Psoas muscle (tissue), 8 donors: Measurements from ENCODE around the gene SLFNL1. TPM values are rescaled to one million over a fixed set of nuclear protein-coding genes. Genes with fewer than 3 reads are reported as not detected.
A peak's percentile ranks its signal among the peaks of the same experiment; 100 is the strongest.

Experiments used
- ATAC-seq, 4 donors: fragments of 200-7000 bp; cut with Tn5 transposase; one replicate each; pipeline ENCODE4 v1.9.1; 2020; ENCODE audit warnings: moderate library complexity in 3 of 4, mild to moderate bottlenecking in 2 of 4
- DNase-seq, 2 donors: peaks; one replicate each; pipeline ENCODE4 v3.0.0-alpha.2; 2020
- H3K27ac ChIP-seq: fragments of 200-600 bp; one replicate; pipeline ENCODE4 v1.8.0; 2022
- H3K27me3 ChIP-seq, 3 donors: fragments of 200-600 bp in 1 of 3; one replicate each; pipeline versions ENCODE4 v1.6.1 to v1.8.0; 2013 to 2022; ENCODE audit warnings: low read length in 2 of 3, mild to moderate bottlenecking in 2 of 3, moderate library complexity in 1 of 3; ENCODE audit not compliant: insufficient read depth in 3 of 3
- H3K36me3 ChIP-seq, 2 donors: fragments of 200-600 bp in 1 of 2; one replicate each; pipeline versions ENCODE4 v1.6.1 to v1.8.0; 2013 to 2022; ENCODE audit warnings: low read depth in 1 of 2, mild to moderate bottlenecking in 1 of 2, moderate library complexity in 1 of 2; ENCODE audit not compliant: insufficient read depth in 1 of 2
- H3K4me1 ChIP-seq: fragments of 200-600 bp; one replicate; pipeline ENCODE4 v1.8.0; 2022
- H3K4me3 ChIP-seq: fragments of 200-600 bp; one replicate; pipeline ENCODE4 v1.8.0; 2022; ENCODE audit warnings: mild to moderate bottlenecking
- H3K9me3 ChIP-seq: fragments of 200-600 bp; one replicate; pipeline ENCODE4 v1.8.0; 2022
- WGBS, 3 donors: extraction: QIAGEN DNeasy Blood & Tissue Kit; methylation state at CpG; one replicate each; pipeline versions ENCODE4 v1.1.6 to v1.1.7; 2013; 5-methylcytosine and 5-hydroxymethylcytosine counted together
- intact Hi-C, 2 donors: fragments of 100-400 bp; cut with DNase I; formaldehyde crosslinking; loops; one replicate each; pipeline versions ENCODE4 v1.11.0 to v1.14.2; 2022
- polyA plus RNA-seq, 3 donors: library from polyadenylated mRNA; stranded (reverse); fragments of 200-250 nt; gene quantifications; one replicate each; pipeline ENCODE4 v1.2.3, GENCODE V29; 2013
- total RNA-seq, 4 donors: library from RNA; stranded (reverse); fragmentation: NEBNext Ultra II Directional in 2 of 4; extraction: Animal tissue kit (Norgen Biotek cat#: 25700) in 2 of 4; gene quantifications; one replicate each; pipeline versions ENCODE4 v1.2.1 to v1.2.4, GENCODE V29; 2021 to 2023
- TF ChIP-seq, protein P1 (sequence below): fragments of 200-600 bp; IDR thresholded peaks from one replicate; pipeline ENCODE4 v1.8.0; 2022; ENCODE audit warnings: antibody characterized with exemption
- donor health status: healthy with polysubstance abuse.
- donor health status: DM: no; HTN: no; CAD: no; lungs with moderate emphysema.
- donor health status: Bipolar disorder and iron deficiency.
- donor health status: healthy.
- donor health status: DM: yes; HTN: yes; CAD: no.
- donor health status: DM: no; HTN: no; CAD: no.
- donor health status: DM: no; HTN: no; CAD: no.
- donor health status: DM: yes; HTN: yes; CAD: no.

Gene SLFNL1
- total and polyA plus RNA-seq, 7 donors: 0.13 to 0.58 (median 0.17) TPM

DNA sequence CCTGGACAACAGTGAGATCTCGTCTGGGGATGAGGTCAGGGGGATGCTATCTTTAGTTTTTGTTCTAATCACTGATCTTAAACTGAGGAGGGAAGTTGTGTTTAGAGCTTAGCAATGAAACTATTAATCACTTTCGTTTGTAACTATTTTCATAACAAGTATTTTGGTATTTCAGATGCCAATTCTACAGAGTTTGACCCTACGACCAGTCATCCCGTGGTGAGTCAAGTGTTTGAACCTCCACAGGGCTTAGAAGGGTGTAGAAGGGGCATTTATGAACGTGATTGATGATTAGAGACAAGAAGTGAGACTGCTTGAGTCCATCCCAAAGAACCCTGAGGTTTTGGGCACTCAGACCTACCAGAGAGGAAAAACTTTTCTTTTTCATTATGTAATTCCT lies 15.6 kb downstream of the SLFNL1 start:
- Histone ChIP-seq H3K4me3 (no peak overlapping the region), H3K27ac (no peak overlapping the region), H3K4me1 (peaks cover 7% of the 10 kb centered on the region), H3K27me3 (no peaks in the 10 kb centered on the region), H3K9me3 (no peaks in the 10 kb centered on the region), H3K36me3 (peaks cover 2 to 94% of the 10 kb centered on the region in 2 donors)
- WGBS, 3 donors: 88 to 90% (median 88%) methylated on average over 5 of the region's 5 CpGs
- TF ChIP-seq, protein P1, sequence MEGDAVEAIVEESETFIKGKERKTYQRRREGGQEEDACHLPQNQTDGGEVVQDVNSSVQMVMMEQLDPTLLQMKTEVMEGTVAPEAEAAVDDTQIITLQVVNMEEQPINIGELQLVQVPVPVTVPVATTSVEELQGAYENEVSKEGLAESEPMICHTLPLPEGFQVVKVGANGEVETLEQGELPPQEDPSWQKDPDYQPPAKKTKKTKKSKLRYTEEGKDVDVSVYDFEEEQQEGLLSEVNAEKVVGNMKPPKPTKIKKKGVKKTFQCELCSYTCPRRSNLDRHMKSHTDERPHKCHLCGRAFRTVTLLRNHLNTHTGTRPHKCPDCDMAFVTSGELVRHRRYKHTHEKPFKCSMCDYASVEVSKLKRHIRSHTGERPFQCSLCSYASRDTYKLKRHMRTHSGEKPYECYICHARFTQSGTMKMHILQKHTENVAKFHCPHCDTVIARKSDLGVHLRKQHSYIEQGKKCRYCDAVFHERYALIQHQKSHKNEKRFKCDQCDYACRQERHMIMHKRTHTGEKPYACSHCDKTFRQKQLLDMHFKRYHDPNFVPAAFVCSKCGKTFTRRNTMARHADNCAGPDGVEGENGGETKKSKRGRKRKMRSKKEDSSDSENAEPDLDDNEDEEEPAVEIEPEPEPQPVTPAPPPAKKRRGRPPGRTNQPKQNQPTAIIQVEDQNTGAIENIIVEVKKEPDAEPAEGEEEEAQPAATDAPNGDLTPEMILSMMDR: no peak
- intact Hi-C loops: no loop called here
- ATAC-seq (no peak), DNase-seq (no peak)

GRCh38 chr1:41003640-41004220 lies 17.8 kb downstream of the SLFNL1 start:
- H3K4me1 ChIP-seq: peaks cover 7% of the 10 kb centered on the region
- TF ChIP-seq, protein P1: peak; percentile 55
- H3K27me3 ChIP-seq: no peaks in the 10 kb centered on the region
- intact Hi-C loops: no loop called here
- H3K27ac ChIP-seq: peak overlapping the region; percentile 80
- WGBS, 3 donors: 31 to 45% (median 34%) methylated on average over 11 of the region's 11 CpGs
- no peaks in the 10 kb centered on the region for H3K9me3 ChIP-seq
- DNase-seq (peak; percentile 93 to 95), ATAC-seq (peak; percentile 98 to 100 (median 99))
- H3K36me3 ChIP-seq: peaks cover 0 to 94% of the 10 kb centered on the region in 2 donors
- H3K4me3 ChIP-seq: no peak overlapping the region

DNA sequence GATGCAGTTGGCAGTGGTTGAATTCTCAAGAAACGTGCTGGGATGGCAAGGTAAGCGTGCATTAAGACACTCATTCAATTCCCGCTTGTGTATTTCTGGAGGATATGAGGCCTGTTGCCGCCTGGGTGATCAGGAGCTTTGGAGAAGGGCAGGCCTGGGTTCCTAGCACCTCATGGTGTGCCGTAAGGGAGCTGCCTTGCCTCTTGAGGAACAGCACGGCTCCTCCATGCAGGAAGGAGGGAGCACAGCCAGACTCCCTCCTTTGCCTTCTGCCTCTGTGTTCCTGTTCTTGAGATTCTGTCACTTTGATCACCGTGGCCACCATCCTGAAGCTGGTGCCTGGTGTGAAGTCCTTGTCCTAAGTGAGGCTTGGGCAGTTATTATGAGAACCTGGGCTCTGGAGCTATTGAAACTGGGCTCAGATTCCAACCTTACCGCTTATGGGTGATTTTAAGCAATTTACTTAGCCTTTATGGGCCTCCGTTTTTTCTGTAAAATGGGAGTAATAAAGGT lies 18.3 kb downstream of the SLFNL1 start:
- intact Hi-C loops: no loop called here
- Histone ChIP-seq H3K27ac (peak overlapping the region; percentile 80), H3K4me1 (peaks cover 7% of the 10 kb centered on the region), H3K9me3 (no peaks in the 10 kb centered on the region), H3K27me3 (no peaks in the 10 kb centered on the region), H3K4me3 (no peak overlapping the region), H3K36me3 (peaks cover 0 to 94% of the 10 kb centered on the region in 2 donors)
- TF ChIP-seq, protein P1: no peak
- no peak for DNase-seq
- ATAC-seq: peak in 1 of 4 donors; percentile 3
- WGBS, 3 donors: 89 to 92% (median 90%) methylated on average over 9 of the region's 9 CpGs

DNA sequence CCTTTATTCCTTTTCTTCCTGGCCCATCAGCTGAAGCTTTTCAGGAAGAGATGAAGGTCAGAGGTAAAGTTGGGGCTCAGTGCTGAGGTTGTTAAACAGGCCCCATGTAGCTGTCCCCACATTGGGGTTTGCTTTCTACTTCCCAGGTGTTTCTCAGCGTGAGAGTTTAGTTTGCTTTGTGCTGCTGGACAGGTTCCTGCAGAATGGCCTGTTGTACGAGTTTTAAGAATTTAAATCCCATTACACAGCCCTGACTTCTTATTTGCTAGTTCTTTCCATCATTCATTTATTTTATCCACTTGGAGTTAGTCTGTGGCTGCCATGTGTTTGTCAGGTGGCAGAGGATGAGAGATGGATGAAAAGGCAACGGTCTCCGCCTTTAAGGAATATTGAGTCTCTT lies 22.9 kb downstream of the SLFNL1 start:
- 95 to 96% (median 95%) methylated on average over 4 of the region's 4 CpGs for WGBS, 3 donors
- Histone ChIP-seq H3K9me3 (no peaks in the 10 kb centered on the region), H3K4me3 (no peak overlapping the region), H3K27me3 (no peaks in the 10 kb centered on the region), H3K36me3 (peaks cover 2 to 90% of the 10 kb centered on the region in 2 donors), H3K4me1 (peaks cover 7% of the 10 kb centered on the region), H3K27ac (no peak overlapping the region)
- ATAC-seq (no peak), DNase-seq (no peak)
- TF ChIP-seq, protein P1: no peak
- intact Hi-C loops: no loop called here

DNA sequence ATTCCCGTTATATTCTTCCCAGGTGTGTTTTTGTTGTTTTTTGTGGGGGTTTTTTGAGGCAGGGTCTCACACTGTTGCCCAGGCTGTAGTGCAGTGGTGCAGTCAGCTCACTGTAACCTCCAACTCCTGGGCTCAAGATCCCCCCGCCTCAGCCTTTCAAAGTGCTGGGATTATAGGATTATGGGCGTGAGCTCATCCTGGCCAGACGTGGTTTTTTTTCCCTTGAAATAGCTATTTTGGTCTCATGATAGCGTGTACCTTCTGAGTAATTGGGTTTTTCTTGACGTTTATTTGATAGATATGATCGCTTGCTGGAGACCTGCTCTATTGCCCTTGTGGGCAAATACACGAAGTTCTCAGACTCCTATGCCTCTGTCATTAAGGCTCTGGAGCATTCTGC lies 24.4 kb downstream of the SLFNL1 start:
- Histone ChIP-seq H3K4me1 (no peaks in the 10 kb centered on the region), H3K9me3 (no peaks in the 10 kb centered on the region), H3K27ac (no peak overlapping the region), H3K36me3 (peaks cover 2 to 90% of the 10 kb centered on the region in 2 donors), H3K4me3 (no peak overlapping the region), H3K27me3 (no peaks in the 10 kb centered on the region)
- 94 to 95% (median 95%) methylated on average over 8 of the region's 8 CpGs for WGBS, 3 donors
- TF ChIP-seq, protein P1: no peak
- ATAC-seq (no peak), DNase-seq (no peak)
- intact Hi-C loops: no loop called here
